ENCODE results near the gene CHIC2.

- TF ChIP-seq, protein P1, sequence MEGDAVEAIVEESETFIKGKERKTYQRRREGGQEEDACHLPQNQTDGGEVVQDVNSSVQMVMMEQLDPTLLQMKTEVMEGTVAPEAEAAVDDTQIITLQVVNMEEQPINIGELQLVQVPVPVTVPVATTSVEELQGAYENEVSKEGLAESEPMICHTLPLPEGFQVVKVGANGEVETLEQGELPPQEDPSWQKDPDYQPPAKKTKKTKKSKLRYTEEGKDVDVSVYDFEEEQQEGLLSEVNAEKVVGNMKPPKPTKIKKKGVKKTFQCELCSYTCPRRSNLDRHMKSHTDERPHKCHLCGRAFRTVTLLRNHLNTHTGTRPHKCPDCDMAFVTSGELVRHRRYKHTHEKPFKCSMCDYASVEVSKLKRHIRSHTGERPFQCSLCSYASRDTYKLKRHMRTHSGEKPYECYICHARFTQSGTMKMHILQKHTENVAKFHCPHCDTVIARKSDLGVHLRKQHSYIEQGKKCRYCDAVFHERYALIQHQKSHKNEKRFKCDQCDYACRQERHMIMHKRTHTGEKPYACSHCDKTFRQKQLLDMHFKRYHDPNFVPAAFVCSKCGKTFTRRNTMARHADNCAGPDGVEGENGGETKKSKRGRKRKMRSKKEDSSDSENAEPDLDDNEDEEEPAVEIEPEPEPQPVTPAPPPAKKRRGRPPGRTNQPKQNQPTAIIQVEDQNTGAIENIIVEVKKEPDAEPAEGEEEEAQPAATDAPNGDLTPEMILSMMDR (IDR thresholded peaks at IDR 0.05): no peak
- no peak for TF ChIP-seq ZFX (IDR thresholded peaks at IDR 0.05; ENCODE audit: borderline replicate concordance)
These were observed 47.9 kb downstream of the CHIC2 start for GRCh38 chr4:54016504-54016903.

All from 22Rv1 (cell line).